ENCODE results near the gene CSTB. TPM values are rescaled to one million over a fixed set of nuclear protein-coding genes. Genes with fewer than 3 reads are reported as not detected.

Gene CSTB
- total and polyA plus RNA-seq, 4 donors: 3.8 to 62.4 (median 33.7) TPM

GRCh38 chr21:43734131-43734927 lies 41.8 kb downstream of the CSTB start (continued):
- TF ChIP-seq REST (IDR thresholded peaks at IDR 0.05) (no peak), ZBTB33 (IDR thresholded peaks at IDR 0.05) (no peak)

- 78% methylated on average over 15 of the region's 15 CpGs for WGBS
- Histone ChIP-seq H3K4me3 (ENCODE audit: low read depth in 1 of 3, low read length in 3 of 3) (no peak overlapping the region), H3K9me3 (ENCODE audit: control insufficient read depth in 4 of 4, low read length in 3 of 4) (no peaks in the 10 kb centered on the region), H3K4me1 (ENCODE audit: control insufficient read depth in 4 of 4, insufficient read depth in 4 of 4, low read length in 3 of 4) (peaks cover 27 to 68% (median 51%) of the 10 kb centered on the region in 4 donors), H3K36me3 (ENCODE audit: control insufficient read depth in 4 of 4, insufficient read depth in 3 of 4, low read depth in 1 of 4, low read length in 3 of 4) (no peaks in the 10 kb centered on the region), H3K27ac (ENCODE audit: low read depth in 1 of 2, low read length in 2 of 2) (no peak overlapping the region), H3K27me3 (ENCODE audit: control insufficient read depth in 4 of 4, insufficient read depth in 4 of 4, low read length in 3 of 4) (no peaks in the 10 kb centered on the region), H3K9ac (ENCODE audit: low read depth in 1 of 2, low read length in 2 of 2) (no peak overlapping the region)
- no peak for DNase-seq (ENCODE audit: low spot score)
- TF ChIP-seq HNF4G (IDR thresholded peaks at IDR 0.05) (no peak), TAF1 (conservative IDR thresholded peaks at IDR 0.05) (no peak), SP1 (IDR thresholded peaks at IDR 0.05) (no peak)
Observed at GRCh38 chr21:43733529-43734071, 42.5 kb downstream of the CSTB start.

GRCh38 chr21:43733060-43733459 lies 43.0 kb downstream of the CSTB start:
- no peak for DNase-seq (ENCODE audit: low spot score)
- Histone ChIP-seq H3K4me1 (ENCODE audit: control insufficient read depth in 4 of 4, insufficient read depth in 4 of 4, low read length in 3 of 4) (peaks cover 27 to 66% (median 49%) of the 10 kb centered on the region in 4 donors), H3K27ac (ENCODE audit: low read depth in 1 of 2, low read length in 2 of 2) (peak overlapping the region; percentile 77 to 93), H3K4me3 (ENCODE audit: low read depth in 1 of 3, low read length in 3 of 3) (no peak overlapping the region), H3K9me3 (ENCODE audit: control insufficient read depth in 4 of 4, low read length in 3 of 4) (no peaks in the 10 kb centered on the region), H3K9ac (ENCODE audit: low read depth in 1 of 2, low read length in 2 of 2) (no peak overlapping the region), H3K27me3 (ENCODE audit: control insufficient read depth in 4 of 4, insufficient read depth in 4 of 4, low read length in 3 of 4) (no peaks in the 10 kb centered on the region), H3K36me3 (ENCODE audit: control insufficient read depth in 4 of 4, insufficient read depth in 3 of 4, low read depth in 1 of 4, low read length in 3 of 4) (no peaks in the 10 kb centered on the region)
- WGBS: 67% methylated on average over 10 of the region's 10 CpGs
- TF ChIP-seq REST (IDR thresholded peaks at IDR 0.05): no peak
- no peak for TF ChIP-seq TAF1 (conservative IDR thresholded peaks at IDR 0.05)
- TF ChIP-seq YY1 (IDR thresholded peaks at IDR 0.05): no peak
- TF ChIP-seq NR2F2 (IDR thresholded peaks at IDR 0.05): no peak
- TF ChIP-seq GABPA (IDR thresholded peaks at IDR 0.05 in 1 of 2, conservative IDR thresholded peaks at IDR 0.05 in 1 of 2): no peak
- no peak for TF ChIP-seq CTCF (IDR thresholded peaks at IDR 0.05; ENCODE audit: low read depth, low read length, missing input control)
- no peak for TF ChIP-seq JUND (IDR thresholded peaks at IDR 0.05)
- no peak for TF ChIP-seq RXRA (IDR thresholded peaks at IDR 0.05)
